K562 (cell line): ENCODE results near the gene ZBTB18. TPM values are rescaled to one million over a fixed set of nuclear protein-coding genes. Genes with fewer than 3 reads are reported as not detected.

Experiments
- ATAC-seq: fragments of 200-7000 bp; cut with Tn5 transposase; 3 replicates; pipeline ENCODE4 v1.9.1; 2020; ENCODE audit warnings: moderate library complexity
- BruUV-seq: library from RNA; stranded (reverse); fragments of 400-500 nt; replicated peaks from 2 replicates; lab custom pipeline; 2021; lab: Mats Ljungman, UMichigan
- CTCF ChIA-PET: fragments of 300-600 bp; formaldehyde crosslinking; extraction: SDS; loops from one replicate; lab custom pipeline; 2021; ENCODE audit warnings: low intra/inter-chr PET ratio; lab: Yijun Ruan, JAX
- POLR2A ChIA-PET: fragments of 300-600, 350-650 bp; sonication (Branson Sonifier 250); formaldehyde crosslinking; extraction: SDS; loops from one replicate; lab custom pipeline; 2021; ENCODE audit warnings: antibody characterized with exemption, inconsistent platforms; lab: Yijun Ruan, JAX
- DNase-seq, 4 experiments: peaks; one replicate each; pipeline versions ENCODE4 v3.0.0 to v3.0.0-alpha.2; 2011 to 2018; ENCODE audit warnings: low spot score in 3 of 4, mixed read lengths in 3 of 4; ENCODE audit errors: extremely low read depth in 1 of 4
- FAIRE-seq: peaks from 2 replicates; lab custom pipeline; 2011; peaks lifted over from hg19 to GRCh38; lab: Jason Lieb, UNC
- H2AFZ ChIP-seq: 2 replicates; pipeline ENCODE4 v1.6.0; 2011; ENCODE audit warnings: low read depth, low read length, control low read depth, inconsistent platforms
- H3K27ac ChIP-seq: fragments of 200-600 bp; 3 replicates; pipeline ENCODE4 v1.8.0; 2011; ENCODE audit warnings: low read depth, mild to moderate bottlenecking, control low read depth, inconsistent platforms, low read length, moderate library complexity, mixed read lengths; ENCODE audit errors: extremely low read depth
- H3K27me3 ChIP-seq, 2 experiments: fragments of 300-600 bp in 1 of 2; 2 replicates in 1 of 2; 3 replicates in 1 of 2; pipeline versions ENCODE4 v1.6.0 to v1.8.0; 2011; ENCODE audit warnings: inconsistent platforms in 2 of 2, low read length in 2 of 2, mild to moderate bottlenecking in 1 of 2, mixed read lengths in 1 of 2, moderate library complexity in 1 of 2; ENCODE audit not compliant: control insufficient read depth in 2 of 2, insufficient read depth in 2 of 2
- H3K36me3 ChIP-seq: fragments of 300-600 bp; 3 replicates; pipeline ENCODE4 v1.8.0; 2011; ENCODE audit warnings: mild to moderate bottlenecking, low read length, inconsistent platforms; ENCODE audit not compliant: control insufficient read depth, insufficient read depth
- H3K4me1 ChIP-seq, 2 experiments: fragments of 200-600 bp in 1 of 2; replicated peaks in 1 of 2; 2 replicates in 1 of 2; 3 replicates in 1 of 2; pipeline versions ENCODE4 v1.5.1 to v1.8.0; 2011; ENCODE audit warnings: inconsistent platforms in 2 of 2, low read length in 2 of 2, mild to moderate bottlenecking in 1 of 2, mixed read lengths in 1 of 2, moderate library complexity in 1 of 2; ENCODE audit not compliant: control insufficient read depth in 2 of 2, insufficient read depth in 2 of 2
- H3K4me2 ChIP-seq: 2 replicates; pipeline ENCODE4 v1.6.1; 2011; ENCODE audit warnings: low read length, control low read depth, inconsistent platforms, mixed read lengths; ENCODE audit not compliant: insufficient read depth
- H3K4me3 ChIP-seq: fragments of 200-600 bp; sonication (generic), shearing (Covaris generic); 2 replicates; pipeline ENCODE4 v1.5.1; 2016; ENCODE audit warnings: control low read depth, inconsistent platforms
- H3K79me2 ChIP-seq: fragments of 200-600 bp; 3 replicates; pipeline ENCODE4 v1.8.0; 2011; ENCODE audit warnings: low read length, inconsistent platforms; ENCODE audit not compliant: control insufficient read depth, insufficient read depth
- H3K9ac ChIP-seq, 2 experiments: 2 replicates each; pipeline versions ENCODE4 v1.6.0 to v1.6.1; 2011; ENCODE audit warnings: low read depth in 2 of 2, low read length in 2 of 2, control low read depth in 1 of 2, inconsistent platforms in 1 of 2, mild to moderate bottlenecking in 1 of 2, mixed read lengths in 1 of 2; ENCODE audit not compliant: insufficient read depth in 1 of 2
- H3K9me1 ChIP-seq: one replicate; pipeline ENCODE4 v1.6.0; 2011; ENCODE audit warnings: inconsistent platforms, mild to moderate bottlenecking, low read length, moderate library complexity; ENCODE audit not compliant: control insufficient read depth, insufficient read depth
- H3K9me3 ChIP-seq: replicated peaks from 2 replicates; pipeline ENCODE4 v1.5.1; 2011; ENCODE audit warnings: low read depth, low read length, inconsistent platforms; ENCODE audit not compliant: control insufficient read depth, insufficient read depth
- H4K20me1 ChIP-seq: replicated peaks from 2 replicates; pipeline ENCODE4 v1.6.1; 2011; ENCODE audit warnings: low read length, inconsistent platforms, mixed read lengths; ENCODE audit not compliant: control insufficient read depth, insufficient read depth
- BMI1 ChIP-seq: fragments of 150-350 bp; IDR thresholded peaks from 2 replicates; pipeline ENCODE4 v1.6.1; 2014; ENCODE audit warnings: low read length
- CBX8 ChIP-seq: fragments of 200-600 bp; sonication (generic); IDR thresholded peaks from 2 replicates; pipeline ENCODE4 v1.6.1; 2012; ENCODE audit warnings: borderline replicate concordance, mixed run types, low read depth, mild to moderate bottlenecking, moderate library complexity, mixed read lengths, low read length, control low read depth, inconsistent platforms; ENCODE audit not compliant: poor library complexity, severe bottlenecking; ENCODE audit errors: extremely low read depth
- CUX1 ChIP-seq: fragments of 200-800 bp; sonication (Bioruptor generic); IDR thresholded peaks from 2 replicates; pipeline ENCODE4 v1.6.1; 2016; ENCODE audit warnings: missing genetic modification characterization, missing compliant biosample characterization
- KAT8 ChIP-seq: fragments of 450-650 bp; IDR thresholded peaks from 2 replicates; pipeline ENCODE4 v1.6.1; 2016; ENCODE audit warnings: low read depth, mild to moderate bottlenecking
- LEF1 ChIP-seq: fragments of 450-650 bp; IDR thresholded peaks from 2 replicates; pipeline ENCODE4 v1.6.1; 2016; ENCODE audit warnings: mild to moderate bottlenecking
- PCBP1 ChIP-seq: fragments of 200-400 bp; formaldehyde crosslinking; IDR thresholded peaks from 2 replicates; pipeline ENCODE4 v1.6.1; 2018; ENCODE audit warnings: mild to moderate bottlenecking, low read depth, low read length; ENCODE audit not compliant: poor library complexity, severe bottlenecking
- RB1 ChIP-seq: fragments of 450-650 bp; IDR thresholded peaks from 2 replicates; pipeline ENCODE4 v1.6.1; 2017; ENCODE audit warnings: low read depth, mild to moderate bottlenecking
- RNF2 ChIP-seq: sonication (generic); IDR thresholded peaks from 2 replicates; pipeline ENCODE4 v1.6.1; 2016
- SNIP1 ChIP-seq: fragments of 450-650 bp; IDR thresholded peaks from 2 replicates; pipeline ENCODE4 v1.7.1; 2017; ENCODE audit warnings: low read depth, mild to moderate bottlenecking
- ZFP36 ChIP-seq: fragments of 150-350 bp; IDR thresholded peaks from 2 replicates; pipeline ENCODE4 v1.6.1; 2018; ENCODE audit warnings: low read length, low read depth; ENCODE audit not compliant: partially characterized antibody
- ZNF3 ChIP-seq: fragments of 250-450 bp; sonication (Bioruptor Pico); IDR thresholded peaks from 2 replicates; pipeline ENCODE4 v1.5.0; 2021; ENCODE audit warnings: mild to moderate bottlenecking, moderate library complexity
- ZNF695 ChIP-seq: fragments of 450-650 bp; formaldehyde crosslinking; IDR thresholded peaks from 2 replicates; pipeline ENCODE4 v1.4.0; 2020; ENCODE audit warnings: mild to moderate bottlenecking, moderate library complexity
- WGBS: fragments of 100-300 bp; shearing (Covaris generic); methylation state at CpG from one replicate; pipeline ENCODE4 v1.1.6; 2016; ENCODE audit warnings: low coverage, mixed read lengths; ENCODE audit not compliant: insufficient coverage; ENCODE audit errors: missing lambda C conversion rate; 5-methylcytosine and 5-hydroxymethylcytosine counted together
- in situ Hi-C: fragments of 300-500 bp; cut with MboI; formaldehyde crosslinking; loops from 4 replicates; pipeline ENCODE4 v1.15.0; 2018; ENCODE audit warnings: inconsistent platforms, mixed read lengths
- intact Hi-C: fragments of 100-400 bp; cut with micrococcal nuclease; formaldehyde crosslinking; loops from 2 replicates; pipeline ENCODE4 v1.14.2; 2022
- polyA plus RNA-seq, 8 experiments: library from polyadenylated mRNA; depleted of rRNA in 4 of 8; stranded (reverse) in 5 of 8; unstranded in 3 of 8; fragments of >200 nt; fragmentation: Nextera tagmentation in 2 of 8; fragmentation: Illumina TruSeq in 1 of 8; extraction: Ambion mirVana in 2 of 8; extraction: Trizol in 1 of 8; gene quantifications; 2 replicates each; pipeline versions ENCODE4 v1.2.1 to v1.2.3, GENCODE V29; 2011 to 2014; ENCODE audit warnings: inconsistent platforms in 1 of 8, missing spikeins in 1 of 8
- total RNA-seq, 7 experiments: library from RNA; depleted of rRNA in 6 of 7; stranded (reverse); fragments of >200 nt in 6 of 7; fragmentation: Illumina TruSeq in 2 of 7; extraction: Trizol in 2 of 7; gene quantifications; 2 replicates each; pipeline versions ENCODE4 v1.2.1 to v1.2.3, GENCODE V29; 2011 to 2021; ENCODE audit warnings: low replicate concordance in 1 of 7

The ZBTB18 gene
- total and polyA plus RNA-seq, 9 of the 15 experiments (the other 6 are each of a cell fraction or from before 2014, with no cell fraction given) = 0.13 to 2.6 (median 1.6) TPM

- DNase-seq (no peak), FAIRE-seq (peak; percentile 64), ATAC-seq (no peak)
- no peaks in the 10 kb centered on the region for H3K4me1 ChIP-seq
- peaks cover 14 to 27% of the 10 kb centered on the region in 2 experiments; a peak in 3 of 5 replicates for H3K27me3 ChIP-seq
- in situ Hi-C loops (no loop called here), intact Hi-C loops (loop anchor here (10.0 kb wide), 1 partner anchor 204 kb away; no protein-coding TSS in a partner anchor)
- H4K20me1 ChIP-seq = no peaks in the 10 kb centered on the region
- H3K36me3 ChIP-seq = no peaks in the 10 kb centered on the region
- BruUV-seq = no TSS peak
- H3K27ac ChIP-seq = no peak overlapping the region
- TF ChIP-seq CBX8 = peak; percentile 97
- no peak for TF ChIP-seq RB1
- TF ChIP-seq BMI1 = 0 out of 2 replicates have a peak, but pooled peaks have one; percentile 21
- TF ChIP-seq RNF2 = peak; percentile 60; the same call in 1 of the 2 replicates
- peak; percentile 32 for TF ChIP-seq ZFP36
- TF ChIP-seq PCBP1 = no peak
- no peak for TF ChIP-seq KAT8
- TF ChIP-seq ZNF695 (CRISPR knock-in tag) = no peak
- TF ChIP-seq ZNF3 (CRISPR knock-in tag) = no peak
- no peak for TF ChIP-seq SNIP1
- no peak for TF ChIP-seq LEF1
- no peak for TF ChIP-seq CUX1 (CRISPR knock-in tag)
- H2AFZ ChIP-seq = no peak overlapping the region
- H3K79me2 ChIP-seq = no peaks in the 10 kb centered on the region
- H3K9me3 ChIP-seq = no peaks in the 10 kb centered on the region
- WGBS = 5% methylated on average over 2 of the region's 2 CpGs
- no peak overlapping the region for H3K4me3 ChIP-seq
- H3K4me2 ChIP-seq = no peak overlapping the region
- H3K9me1 ChIP-seq = no peaks in the 10 kb centered on the region
- H3K9ac ChIP-seq = no peak overlapping the region
- POLR2A ChIA-PET = no interaction called here
- CTCF ChIA-PET = no interaction called here
Measured at GRCh38 chr1:244010703-244011123, 40.4 kb upstream of the ZBTB18 start.
